ENCODE measurements around the gene TSHR. TPM values are rescaled to one million over a fixed set of nuclear protein-coding genes. Genes with fewer than 3 reads are reported as not detected.
A peak's percentile ranks its signal among the peaks of the same experiment; 100 is the strongest.

Gene TSHR
- total RNA-seq, 1 experiment from 2014 or later, result not detected

DNA sequence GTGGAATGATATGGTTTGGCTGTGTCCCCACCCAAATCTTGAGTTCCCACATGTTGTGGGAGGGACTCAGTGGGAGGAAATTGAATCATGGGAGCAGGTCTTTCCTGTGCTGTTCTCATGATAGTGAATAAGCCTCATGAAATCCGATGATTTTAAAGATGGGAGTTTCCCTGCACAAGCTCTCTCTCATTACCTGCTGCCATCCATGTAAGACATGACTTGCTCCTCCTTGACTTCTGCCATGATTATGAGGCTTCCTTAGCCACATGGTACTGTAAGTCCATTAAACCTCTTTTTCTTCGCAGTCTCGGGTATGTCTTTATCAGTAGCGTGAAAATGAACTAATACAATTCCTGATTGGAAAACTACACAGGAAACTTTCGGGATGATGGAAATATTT lies 100.5 kb downstream of the TSHR start:
- no peak overlapping the region for H3K27ac ChIP-seq (ENCODE audit: low read length)
- H3K4me2 ChIP-seq (ENCODE audit: low read length), result no peak overlapping the region
- no peaks in the 10 kb centered on the region for H3K9me2 ChIP-seq (replicated peaks; ENCODE audit: low read length)
- no peak overlapping the region for H2AFZ ChIP-seq (ENCODE audit: low read length)
- no peaks in the 10 kb centered on the region for H3K79me2 ChIP-seq (ENCODE audit: low read length)
- no peaks in the 10 kb centered on the region for H3F3A ChIP-seq (ENCODE audit: low read length, unreplicated experiment)
- ChIA-PET CTCF (no interaction called here), POLR2A (ENCODE audit: unreplicated experiment) (no interaction called here)
- no peak for DNase-seq
- BruUV-seq (replicated peaks), result no TSS peak
- H3K4me3 ChIP-seq (ENCODE audit: low read length), result no peak overlapping the region
- 0 out of 2 replicates have a peak, but pooled peaks cover 16% of the 10 kb centered on the region for H3K27me3 ChIP-seq (ENCODE audit: low read length)
- TF ChIP-seq EZH2phosphoT487 (IDR thresholded peaks at IDR 0.05; ENCODE audit: borderline replicate concordance, low read length) (no peak), CTCF (conservative IDR thresholded peaks at IDR 0.05; ENCODE audit: low read depth, low read length) (no peak), EZH2 (IDR thresholded peaks at IDR 0.05; ENCODE audit: low read length, unreplicated experiment) (no peak)
- H4K20me1 ChIP-seq (ENCODE audit: low read length), result no peaks in the 10 kb centered on the region
- no peaks in the 10 kb centered on the region for H3K36me3 ChIP-seq (ENCODE audit: low read depth, low read length)
- no peaks in the 10 kb centered on the region for H3K4me1 ChIP-seq (ENCODE audit: insufficient read depth, low read length)
- intact Hi-C loops (cut with micrococcal nuclease), result no loop called here
- no peak for ATAC-seq
- H3K9me3 ChIP-seq (ENCODE audit: low read length), result no peaks in the 10 kb centered on the region
- H3K9ac ChIP-seq (ENCODE audit: low read length), result no peak overlapping the region

GRCh38 chr14:81062380-81062779 lies 107.0 kb downstream of the TSHR start:
- ChIA-PET CTCF (no interaction called here), POLR2A (ENCODE audit: unreplicated experiment) (no interaction called here)
- Histone ChIP-seq H3K79me2 (ENCODE audit: low read length) (no peaks in the 10 kb centered on the region), H3F3A (ENCODE audit: low read length, unreplicated experiment) (no peaks in the 10 kb centered on the region), H3K27ac (ENCODE audit: low read length) (no peak overlapping the region), H3K9ac (ENCODE audit: low read length) (no peak overlapping the region), H4K20me1 (ENCODE audit: low read length) (no peaks in the 10 kb centered on the region), H2AFZ (ENCODE audit: low read length) (peak overlapping the region; percentile 49), H3K4me2 (ENCODE audit: low read length) (peak overlapping the region; percentile 69), H3K9me3 (ENCODE audit: low read length) (no peaks in the 10 kb centered on the region), H3K27me3 (ENCODE audit: low read length) (peaks cover 31% of the 10 kb centered on the region; the same call in 1 of the 2 replicates), H3K36me3 (ENCODE audit: low read depth, low read length) (no peaks in the 10 kb centered on the region), H3K9me2 (replicated peaks; ENCODE audit: low read length) (no peaks in the 10 kb centered on the region), H3K4me3 (ENCODE audit: low read length) (peak overlapping the region; percentile 14; the same call in 1 of the 2 replicates), H3K4me1 (ENCODE audit: insufficient read depth, low read length) (peaks cover 10% of the 10 kb centered on the region; the same call in 1 of the 2 replicates)
- ATAC-seq (peak; percentile 90), DNase-seq (peak; percentile 24)
- intact Hi-C loops (cut with micrococcal nuclease), result loop anchor here (1.0 to 5.0 kb wide), 2 partner anchors 66 to 110 kb away; no protein-coding TSS in a partner anchor
- TF ChIP-seq EZH2phosphoT487 (IDR thresholded peaks at IDR 0.05; ENCODE audit: borderline replicate concordance, low read length) (no peak), EZH2 (IDR thresholded peaks at IDR 0.05; ENCODE audit: low read length, unreplicated experiment) (no peak), CTCF (conservative IDR thresholded peaks at IDR 0.05; ENCODE audit: low read depth, low read length) (no peak)
- BruUV-seq (replicated peaks), result no TSS peak

GRCh38 chr14:81062816-81063215 lies 107.4 kb downstream of the TSHR start:
- peaks cover 10% of the 10 kb centered on the region; the same call in 1 of the 2 replicates for H3K4me1 ChIP-seq (ENCODE audit: insufficient read depth, low read length)
- H3K4me2 ChIP-seq (ENCODE audit: low read length), result peak overlapping the region; percentile 69
- ChIA-PET CTCF (interaction anchor here (1.2 kb wide), 1 partner anchor 67 kb away, joined by 8 read pairs; no protein-coding TSS in a partner anchor), POLR2A (ENCODE audit: unreplicated experiment) (no interaction called here)
- no peaks in the 10 kb centered on the region for H3K9me2 ChIP-seq (replicated peaks; ENCODE audit: low read length)
- no peaks in the 10 kb centered on the region for H3F3A ChIP-seq (ENCODE audit: low read length, unreplicated experiment)
- TF ChIP-seq CTCF (conservative IDR thresholded peaks at IDR 0.05; ENCODE audit: low read depth, low read length) (peak; percentile 71), EZH2 (IDR thresholded peaks at IDR 0.05; ENCODE audit: low read length, unreplicated experiment) (no peak), EZH2phosphoT487 (IDR thresholded peaks at IDR 0.05; ENCODE audit: borderline replicate concordance, low read length) (no peak)
- H3K9me3 ChIP-seq (ENCODE audit: low read length), result no peaks in the 10 kb centered on the region
- no peak overlapping the region for H3K27ac ChIP-seq (ENCODE audit: low read length)
- no peaks in the 10 kb centered on the region for H3K79me2 ChIP-seq (ENCODE audit: low read length)
- H3K27me3 ChIP-seq (ENCODE audit: low read length), result peaks cover 31% of the 10 kb centered on the region; the same call in 1 of the 2 replicates
- H3K4me3 ChIP-seq (ENCODE audit: low read length), result peak overlapping the region; percentile 14; the same call in 1 of the 2 replicates
- no peak overlapping the region for H3K9ac ChIP-seq (ENCODE audit: low read length)
- no peaks in the 10 kb centered on the region for H4K20me1 ChIP-seq (ENCODE audit: low read length)
- BruUV-seq (replicated peaks), result no TSS peak
- DNase-seq (peak; percentile 51), ATAC-seq (peak; percentile 80)
- peak overlapping the region; percentile 49 for H2AFZ ChIP-seq (ENCODE audit: low read length)
- intact Hi-C loops (cut with micrococcal nuclease), result loop anchor here (1.0 to 5.0 kb wide), 2 partner anchors 67 to 109 kb away; no protein-coding TSS in a partner anchor
- no peaks in the 10 kb centered on the region for H3K36me3 ChIP-seq (ENCODE audit: low read depth, low read length)
